ENCODE measurements around the gene MYMX. TPM values are rescaled to one million over a fixed set of nuclear protein-coding genes. Genes with fewer than 3 reads are reported as not detected.

The MYMX gene
- total RNA-seq, 2 donors from 2014 or later, result not detected

DNA sequence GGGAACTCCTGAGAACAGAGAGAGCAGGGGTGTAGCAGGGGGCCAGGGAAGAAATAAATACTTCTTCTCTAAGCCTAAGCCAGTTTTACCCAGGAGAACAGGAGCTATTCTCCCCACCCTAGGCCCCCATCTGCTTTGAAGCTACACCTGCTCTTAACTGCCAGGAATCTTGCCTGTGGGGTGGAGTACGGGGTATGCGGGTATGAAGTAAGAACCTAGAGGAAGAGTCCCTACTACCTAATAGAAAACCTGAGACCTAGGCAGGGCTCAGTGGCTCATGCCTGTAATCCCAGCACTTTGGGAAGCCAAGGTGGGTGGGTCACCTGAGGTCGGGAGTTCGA, 8.2 kb downstream of the MYMX start:
- 88% methylated on average over 4 of the region's 4 CpGs for WGBS
- Histone ChIP-seq H3K9me3 (no peaks in the 10 kb centered on the region), H3K36me3 (no peaks in the 10 kb centered on the region), H3K4me1 (replicated peaks) (peaks cover 12% of the 10 kb centered on the region), H3K27ac (no peak overlapping the region), H3K4me3 (no peak overlapping the region), H3K27me3 (replicated peaks; ENCODE audit: insufficient read depth) (no peaks in the 10 kb centered on the region)
- DNase-seq (ENCODE audit: low spot score), result no peak
- intact Hi-C loops (cut with DNase I), result no loop called here
- no peak for TF ChIP-seq POLR2A (IDR thresholded peaks at IDR 0.05)
- no peak for TF ChIP-seq CTCF (IDR thresholded peaks at IDR 0.05)
- no peak for TF ChIP-seq POLR2AphosphoS5 (IDR thresholded peaks at IDR 0.05)

DNA sequence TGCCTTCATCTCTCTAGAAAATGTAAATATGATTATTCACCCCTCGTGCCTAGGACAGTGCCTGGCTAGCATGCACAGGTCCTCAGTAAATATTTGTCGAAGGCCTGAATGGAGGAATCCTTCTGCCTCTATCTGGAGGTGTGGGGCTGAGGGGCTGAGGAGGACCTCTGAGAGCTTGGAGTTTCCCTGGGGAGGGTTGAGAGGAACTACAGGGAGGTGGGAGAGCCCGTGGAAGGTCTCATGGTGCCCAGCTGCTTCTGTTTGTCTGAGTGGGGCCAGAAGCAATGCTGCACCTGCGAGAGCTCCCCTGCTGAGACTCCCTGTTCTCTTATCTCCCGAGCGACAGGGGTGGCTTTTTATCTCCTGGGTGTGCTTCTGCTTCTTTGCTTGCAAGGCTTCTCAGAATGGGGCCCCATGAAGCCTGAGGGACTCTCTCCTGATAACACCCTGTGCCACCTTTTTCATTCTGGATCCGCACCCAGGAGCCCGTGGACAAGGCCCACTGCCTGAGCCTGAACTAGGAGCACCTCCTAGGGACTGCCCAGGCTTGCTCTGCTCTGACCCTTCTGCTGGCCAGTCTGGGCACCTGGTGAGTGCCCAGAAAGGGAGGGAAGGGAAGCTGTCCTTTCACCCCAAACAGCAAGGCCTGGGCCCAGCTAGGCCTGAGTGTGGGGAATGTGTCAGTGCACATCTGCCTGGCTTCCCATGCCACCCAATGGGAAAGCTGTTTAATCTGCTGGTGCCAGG, 9.0 kb downstream of the MYMX start:
- Histone ChIP-seq H3K27ac (peak overlapping the region in 1 of 2 donors; percentile 34), H3K4me3 (no peak overlapping the region), H3K9me3 (no peaks in the 10 kb centered on the region), H3K36me3 (no peaks in the 10 kb centered on the region), H3K27me3 (replicated peaks; ENCODE audit: insufficient read depth) (no peaks in the 10 kb centered on the region), H3K4me1 (replicated peaks) (peaks cover 12% of the 10 kb centered on the region)
- no peak for TF ChIP-seq CTCF (IDR thresholded peaks at IDR 0.05)
- no peak for TF ChIP-seq POLR2A (IDR thresholded peaks at IDR 0.05)
- no peak for TF ChIP-seq POLR2AphosphoS5 (IDR thresholded peaks at IDR 0.05)
- no peak for DNase-seq (ENCODE audit: low spot score)
- WGBS, result 86% methylated on average over 8 of the region's 8 CpGs
- intact Hi-C loops (cut with DNase I), result no loop called here

DNA sequence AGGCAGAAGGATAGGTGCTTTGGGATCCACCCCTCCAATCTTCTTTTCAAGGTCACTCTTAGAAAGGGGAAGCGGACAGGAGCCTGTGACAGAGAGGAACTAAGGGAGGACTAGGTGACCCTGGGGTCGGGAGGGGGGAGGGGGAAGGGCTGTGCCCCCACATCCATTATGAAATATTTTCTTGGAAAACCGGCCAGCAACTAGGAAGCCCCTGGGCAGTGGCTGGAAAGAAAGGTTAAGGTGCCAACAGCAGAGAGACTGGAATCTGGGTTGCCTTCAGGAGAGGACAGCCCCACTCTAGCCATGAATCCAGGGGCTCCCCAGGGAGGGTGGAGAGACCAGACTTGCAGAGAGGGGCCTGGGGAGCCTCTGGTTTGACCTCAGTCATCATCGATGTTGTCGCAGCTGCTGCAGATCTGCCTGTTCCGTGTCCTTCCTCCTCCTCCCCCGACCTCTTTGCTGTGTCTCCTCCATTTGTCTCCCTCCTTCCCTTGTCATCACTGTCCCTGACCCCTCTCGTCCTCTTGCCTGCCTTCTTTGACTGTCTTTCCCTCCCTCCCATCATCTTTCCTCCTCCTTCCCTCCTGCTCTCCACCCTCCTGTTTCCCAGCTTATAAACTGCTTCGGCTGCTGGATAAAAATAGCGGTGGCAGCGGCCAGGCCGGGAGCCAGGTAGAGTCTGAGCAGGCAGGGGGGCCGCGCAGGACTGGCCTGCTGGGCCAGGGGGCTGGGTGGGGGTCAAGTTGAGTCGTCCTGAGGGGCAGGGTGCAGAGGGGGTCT, 9.8 kb downstream of the MYMX start:
- Histone ChIP-seq H3K27me3 (replicated peaks; ENCODE audit: insufficient read depth) (no peaks in the 10 kb centered on the region), H3K9me3 (no peaks in the 10 kb centered on the region), H3K27ac (peak overlapping the region; percentile 34 to 44), H3K36me3 (no peaks in the 10 kb centered on the region), H3K4me3 (no peak overlapping the region), H3K4me1 (replicated peaks) (peaks cover 10% of the 10 kb centered on the region)
- intact Hi-C loops (cut with DNase I), result no loop called here
- TF ChIP-seq POLR2A (IDR thresholded peaks at IDR 0.05), result no peak
- no peak for TF ChIP-seq POLR2AphosphoS5 (IDR thresholded peaks at IDR 0.05)
- TF ChIP-seq CTCF (IDR thresholded peaks at IDR 0.05), result no peak
- DNase-seq (ENCODE audit: low spot score), result no peak
- WGBS, result 46% methylated on average over 15 of the region's 15 CpGs

DNA sequence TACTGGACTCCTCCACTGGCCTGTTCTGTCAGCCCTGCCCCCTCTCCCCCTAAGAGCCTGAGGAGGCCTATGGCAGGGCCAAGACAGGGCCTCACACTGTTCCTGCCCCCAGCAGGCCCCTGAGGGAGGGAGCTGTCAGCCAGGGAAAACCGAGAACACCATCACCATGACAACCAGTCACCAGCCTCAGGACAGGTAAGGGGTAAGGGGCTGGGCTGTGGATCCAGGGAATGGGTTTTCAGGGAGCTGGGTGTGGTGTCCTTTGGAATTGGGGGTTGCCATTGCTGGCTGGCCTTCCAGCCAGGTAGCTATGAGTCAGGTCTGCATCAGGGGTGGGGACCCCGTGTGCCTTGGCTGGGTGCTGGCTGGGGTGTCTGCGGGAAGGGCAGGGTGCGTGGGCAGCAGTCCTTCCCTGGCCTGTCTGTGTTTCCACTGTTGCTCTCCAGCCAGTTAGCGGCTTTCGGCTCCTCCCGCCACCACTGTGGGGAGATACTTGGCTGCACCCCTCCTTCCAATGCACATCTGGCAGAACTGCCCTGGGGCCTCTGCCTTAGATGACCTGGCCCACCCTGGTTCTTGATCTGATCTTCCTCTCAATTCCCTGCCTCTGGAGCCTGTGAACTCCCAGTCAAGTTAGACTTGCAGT, 10.5 kb downstream of the MYMX start:
- H3K9me3 ChIP-seq, result no peaks in the 10 kb centered on the region
- peaks cover 3% of the 10 kb centered on the region for H3K4me1 ChIP-seq (replicated peaks)
- TF ChIP-seq CTCF (IDR thresholded peaks at IDR 0.05) (no peak), POLR2A (IDR thresholded peaks at IDR 0.05) (no peak), POLR2AphosphoS5 (IDR thresholded peaks at IDR 0.05) (no peak)
- no peaks in the 10 kb centered on the region for H3K36me3 ChIP-seq
- intact Hi-C loops (cut with DNase I), result no loop called here
- WGBS, result 66% methylated on average over 7 of the region's 7 CpGs
- H3K4me3 ChIP-seq, result no peak overlapping the region
- DNase-seq (ENCODE audit: low spot score), result no peak
- H3K27ac ChIP-seq, result peak overlapping the region; percentile 34 to 44
- H3K27me3 ChIP-seq (replicated peaks; ENCODE audit: insufficient read depth), result no peaks in the 10 kb centered on the region
